Colonic mucosa (tissue), 4 donors: ENCODE data around the gene TFB1M. TPM values are rescaled to one million over a fixed set of nuclear protein-coding genes. Genes with fewer than 3 reads are reported as not detected.

Source experiments
- DNase-seq: peaks from one replicate; pipeline ENCODE4 v3.0.0-alpha.2; 2020
- H3K27ac ChIP-seq: fragments of 200-600 bp; one replicate; pipeline ENCODE4 v1.8.0; 2021
- H3K27me3 ChIP-seq: fragments of 200-600 bp; one replicate; pipeline ENCODE4 v1.8.0; 2021
- H3K36me3 ChIP-seq: fragments of 200-600 bp; one replicate; pipeline ENCODE4 v1.8.0; 2021
- H3K4me1 ChIP-seq: fragments of 200-600 bp; one replicate; pipeline ENCODE4 v1.8.0; 2021; ENCODE audit warnings: mild to moderate bottlenecking
- H3K4me3 ChIP-seq: fragments of 200-600 bp; one replicate; pipeline ENCODE4 v1.8.0; 2021
- H3K9ac ChIP-seq, 2 donors: one replicate each; pipeline ENCODE4 v1.7.0; 2013; ENCODE audit warnings: control low read depth in 2 of 2, low read depth in 2 of 2, low read length in 2 of 2
- H3K9me3 ChIP-seq: fragments of 200-600 bp; one replicate; pipeline ENCODE4 v1.8.0; 2021
- CTCF ChIP-seq: fragments of 200-600 bp; IDR thresholded peaks from one replicate; pipeline ENCODE4 v1.8.0; 2022; ENCODE audit warnings: antibody characterized with exemption, mild to moderate bottlenecking
- intact Hi-C: fragments of 100-400 bp; cut with DNase I; formaldehyde crosslinking; loops from one replicate; pipeline ENCODE4 v1.14.1; 2022
- total RNA-seq, 2 donors: library from RNA; stranded (reverse); fragmentation: NEBNext Ultra II Directional in 1 of 2; extraction: Animal tissue kit (Norgen Biotek cat#: 25700) in 1 of 2; gene quantifications; one replicate each; pipeline ENCODE4 v1.2.1, GENCODE V29; 2021
- donor health status: healthy.
- donor health status: DM: no; HTN: no; CAD: no.
- donor health status: DM: no; HTN: no; CAD: no.

TFB1M gene
- total RNA-seq, 2 donors from 2014 or later, result 17.8 to 27.9 TPM

GRCh38 chr6:155212616-155213380 lies 101.5 kb downstream of the TFB1M start:
- no peak for TF ChIP-seq CTCF
- H3K36me3 ChIP-seq, result no peaks in the 10 kb centered on the region
- no peaks in the 10 kb centered on the region for H3K4me1 ChIP-seq
- H3K27ac ChIP-seq, result no peak overlapping the region
- H3K4me3 ChIP-seq, result no peak overlapping the region
- no peaks in the 10 kb centered on the region for H3K27me3 ChIP-seq
- H3K9ac ChIP-seq, result no peak overlapping the region
- intact Hi-C loops, result no loop called here
- no peaks in the 10 kb centered on the region for H3K9me3 ChIP-seq
- no peak for DNase-seq

- Histone ChIP-seq H3K4me3 (no peak overlapping the region), H3K36me3 (no peaks in the 10 kb centered on the region), H3K4me1 (no peaks in the 10 kb centered on the region), H3K27me3 (no peaks in the 10 kb centered on the region), H3K9me3 (no peaks in the 10 kb centered on the region), H3K27ac (no peak overlapping the region), H3K9ac (no peak overlapping the region)
- intact Hi-C loops, result no loop called here
- no peak for TF ChIP-seq CTCF
- no peak for DNase-seq
Observed at GRCh38 chr6:155212106-155212505, 102.2 kb downstream of the TFB1M start.

- no peak overlapping the region for H3K27ac ChIP-seq
- intact Hi-C loops, result no loop called here
- no peaks in the 10 kb centered on the region for H3K9me3 ChIP-seq
Observed at GRCh38 chr6:155207223-155207622, 107.1 kb downstream of the TFB1M start.

More at GRCh38 chr6:155207223-155207622, 107.1 kb downstream of the TFB1M start:
- no peaks in the 10 kb centered on the region for H3K27me3 ChIP-seq
- no peak for DNase-seq
- no peak for TF ChIP-seq CTCF
- no peak overlapping the region for H3K4me3 ChIP-seq
- no peaks in the 10 kb centered on the region for H3K4me1 ChIP-seq
- no peak overlapping the region for H3K9ac ChIP-seq
- no peaks in the 10 kb centered on the region for H3K36me3 ChIP-seq

Other genes starting within 250 kb of the TFB1M start
- not detected for gene CLDN20, start 50.5 kb downstream of the TFB1M start, total RNA-seq
- not detected for gene NOX3, start 141.4 kb upstream of the TFB1M start, total RNA-seq